GM13976 (cell line): ENCODE measurements around the gene LEP.

Experiments
- DNase-seq: peaks from one replicate; pipeline ENCODE4 v3.0.0; 2012; ENCODE audit warnings: low spot score
- in situ Hi-C: fragments of 300-500 bp; cut with MboI; formaldehyde crosslinking; loops from one replicate; pipeline ENCODE4 v1.12.0; 2022; ENCODE audit warnings: low sequenced_read_pairs, mixed read lengths, inconsistent platforms; ENCODE audit not compliant: unreplicated experiment
- TF ChIP-seq, protein P1 (sequence below): IDR thresholded peaks from 2 replicates; pipeline ENCODE4 v1.5.1; 2012; ENCODE audit warnings: borderline replicate concordance, mild to moderate bottlenecking; ENCODE audit not compliant: insufficient read depth; ENCODE audit errors: extremely low read depth, missing control alignments, control extremely low read depth

LEP gene

GRCh38 chr7:128268233-128268632, 27.2 kb downstream of the LEP start:
- in situ Hi-C loops: no loop called here
- TF ChIP-seq, protein P1, sequence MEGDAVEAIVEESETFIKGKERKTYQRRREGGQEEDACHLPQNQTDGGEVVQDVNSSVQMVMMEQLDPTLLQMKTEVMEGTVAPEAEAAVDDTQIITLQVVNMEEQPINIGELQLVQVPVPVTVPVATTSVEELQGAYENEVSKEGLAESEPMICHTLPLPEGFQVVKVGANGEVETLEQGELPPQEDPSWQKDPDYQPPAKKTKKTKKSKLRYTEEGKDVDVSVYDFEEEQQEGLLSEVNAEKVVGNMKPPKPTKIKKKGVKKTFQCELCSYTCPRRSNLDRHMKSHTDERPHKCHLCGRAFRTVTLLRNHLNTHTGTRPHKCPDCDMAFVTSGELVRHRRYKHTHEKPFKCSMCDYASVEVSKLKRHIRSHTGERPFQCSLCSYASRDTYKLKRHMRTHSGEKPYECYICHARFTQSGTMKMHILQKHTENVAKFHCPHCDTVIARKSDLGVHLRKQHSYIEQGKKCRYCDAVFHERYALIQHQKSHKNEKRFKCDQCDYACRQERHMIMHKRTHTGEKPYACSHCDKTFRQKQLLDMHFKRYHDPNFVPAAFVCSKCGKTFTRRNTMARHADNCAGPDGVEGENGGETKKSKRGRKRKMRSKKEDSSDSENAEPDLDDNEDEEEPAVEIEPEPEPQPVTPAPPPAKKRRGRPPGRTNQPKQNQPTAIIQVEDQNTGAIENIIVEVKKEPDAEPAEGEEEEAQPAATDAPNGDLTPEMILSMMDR: no peak
- no peak for DNase-seq

DNA sequence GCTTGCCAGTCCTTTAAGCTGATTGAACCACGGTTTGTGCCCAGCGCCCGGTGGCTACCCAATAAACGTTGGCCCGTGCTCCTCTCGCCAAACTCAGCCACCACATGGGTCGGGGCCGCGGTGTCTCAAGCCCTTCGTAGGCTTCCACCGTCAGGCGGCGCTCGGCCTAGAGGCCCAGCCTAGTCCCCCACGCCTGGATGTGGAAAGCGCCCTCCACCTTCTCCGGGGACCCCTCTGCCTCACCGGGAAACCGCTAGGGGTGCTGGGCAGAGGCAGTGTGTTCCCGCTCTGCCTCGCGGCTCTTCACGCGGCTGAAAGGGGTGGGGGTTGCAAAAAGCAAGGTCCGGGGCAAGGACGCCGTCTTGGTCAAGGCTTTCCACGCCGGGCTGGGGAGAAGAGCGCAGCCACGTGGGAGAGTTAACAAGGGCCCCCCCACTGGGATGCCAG, 29.8 kb downstream of the LEP start:
- no peak for DNase-seq
- in situ Hi-C loops: no loop called here

DNA sequence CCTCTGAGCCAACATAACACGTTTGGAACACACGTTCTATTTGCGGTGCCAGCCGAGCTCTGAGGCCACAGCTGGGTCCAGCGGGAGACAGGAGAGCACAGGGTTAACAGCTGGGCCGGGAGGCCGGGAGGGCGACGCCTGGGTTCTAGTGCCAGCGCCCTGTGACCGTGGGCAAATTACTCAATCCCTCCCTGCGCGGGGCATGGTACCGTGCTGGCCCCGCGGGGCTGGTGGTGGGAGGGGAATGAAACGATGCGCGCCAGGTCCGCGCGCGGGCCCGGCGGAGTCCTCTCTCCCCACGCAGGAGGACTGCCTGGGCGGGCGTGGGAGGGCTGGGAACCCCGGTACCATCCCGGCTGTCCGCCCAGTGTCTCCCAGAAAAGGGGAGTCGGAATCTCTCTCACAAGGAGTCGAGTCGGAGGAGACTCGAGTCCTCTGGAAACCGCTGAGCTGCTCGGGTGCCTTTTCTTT, 30.4 kb downstream of the LEP start:
- no peak for DNase-seq
- TF ChIP-seq, protein P1: no peak
- in situ Hi-C loops: no loop called here

More for the DNA sequence above, 29.8 kb downstream of the LEP start:
- TF ChIP-seq, protein P1: no peak

DNA sequence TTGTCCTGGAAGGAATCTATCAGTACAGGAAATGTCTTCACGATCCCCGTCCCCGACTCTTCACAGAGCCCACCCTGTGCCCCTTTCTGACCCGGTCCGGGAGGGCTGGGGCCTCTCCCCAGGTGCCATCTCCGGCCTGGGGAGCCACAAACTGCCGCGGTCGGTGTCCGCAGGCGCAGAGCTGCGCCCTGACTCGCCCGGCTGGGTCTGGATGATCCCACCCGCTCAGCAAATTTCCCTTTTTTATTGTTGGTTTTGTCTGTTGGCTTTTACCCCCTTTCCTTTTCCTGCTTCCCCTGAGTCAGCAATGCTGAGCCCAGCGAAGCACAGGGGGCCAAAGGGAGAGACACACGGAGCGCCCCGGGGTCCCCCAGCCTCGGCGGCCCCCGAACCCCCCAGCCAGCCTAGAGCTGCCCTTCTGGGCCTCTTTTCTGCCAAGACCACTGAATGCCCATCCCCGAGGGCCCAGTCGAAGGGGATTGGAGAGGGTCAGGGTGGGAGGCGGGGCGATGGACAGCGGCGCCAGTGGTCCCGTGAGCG, 30.9 kb downstream of the LEP start:
- no peak for DNase-seq
- in situ Hi-C loops: no loop called here
- TF ChIP-seq, protein P1: no peak

GRCh38 chr7:128274246-128274883, 33.3 kb downstream of the LEP start:
- DNase-seq: no peak
- TF ChIP-seq, protein P1: no peak
- in situ Hi-C loops: no loop called here

DNA sequence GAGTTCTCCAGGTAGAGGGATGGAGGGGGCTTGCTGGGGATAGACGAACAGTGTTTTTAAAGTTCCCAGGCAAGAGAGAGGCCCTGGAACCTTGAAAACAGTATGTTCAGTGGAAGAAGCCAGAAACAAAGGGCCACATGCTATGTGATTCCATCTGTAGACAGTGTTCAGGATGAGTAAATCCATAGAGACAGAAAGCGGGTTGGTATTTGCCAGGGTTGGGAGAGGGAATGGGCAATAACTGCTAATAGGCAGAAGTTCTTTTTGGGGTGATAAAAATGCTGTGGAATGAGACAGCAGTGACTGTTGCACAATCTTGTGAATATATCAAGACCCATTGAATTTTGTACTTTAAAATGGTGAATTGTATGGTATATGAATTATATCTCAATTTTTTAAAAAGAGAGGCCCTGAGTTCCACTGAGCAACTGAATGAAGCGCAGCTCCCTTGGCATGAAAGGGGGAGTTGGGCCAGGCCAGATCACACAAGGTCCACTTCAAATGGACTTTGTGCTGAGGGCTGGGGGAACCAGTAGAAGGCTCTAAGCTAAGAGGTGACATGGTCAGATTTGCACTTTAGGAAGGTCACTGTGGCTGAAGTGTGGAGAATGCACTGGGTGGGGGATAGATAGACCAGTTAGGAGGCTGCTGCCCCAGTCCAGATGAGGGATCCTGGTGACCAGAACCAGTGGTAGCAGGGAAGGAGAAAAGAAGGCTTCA, 34.0 kb downstream of the LEP start:
- TF ChIP-seq, protein P1: no peak
- in situ Hi-C loops: no loop called here
- DNase-seq: no peak
